ENCODE results near the gene F8. TPM values are rescaled to one million over a fixed set of nuclear protein-coding genes. Genes with fewer than 3 reads are reported as not detected.

Gene F8
- total RNA-seq, 5 donors from 2014 or later (not counting 1 experiment from before 2014, with no cell fraction given), result 1.3 to 3.5 (median 2.7) TPM

DNA sequence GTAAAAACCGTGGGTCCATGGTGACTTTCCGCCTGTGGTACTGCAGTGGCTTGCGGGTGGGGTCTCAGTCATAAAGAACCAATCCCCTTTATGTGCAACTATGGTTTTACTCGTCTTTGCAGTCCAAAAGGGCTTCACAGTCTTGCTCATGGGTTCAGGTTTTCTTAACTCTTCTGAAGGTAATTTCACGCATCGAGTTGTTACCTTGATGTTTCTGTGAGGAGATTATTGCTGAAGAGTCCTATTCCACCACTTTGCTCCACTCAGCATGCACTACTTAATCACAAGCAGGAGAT, 41.5 kb downstream of the F8 start:
- Mint-ChIP-seq H3K4me3 (peak overlapping the region; percentile 74 to 81 (median 76)), H3K9me3 (peaks cover 0 to 5% (median 0%) of the 10 kb centered on the region in 3 donors), H3K27me3 (peaks cover 0 to 5% of the 10 kb centered on the region in 2 donors), H3K4me1 (peaks cover 7 to 11% (median 7%) of the 10 kb centered on the region in 3 donors), H3K36me3 (no peaks in the 10 kb centered on the region), H3K27ac (peak overlapping the region in 1 of 2 donors; percentile 87)
- peaks cover 0 to 8% of the 10 kb centered on the region in 2 experiments for H3K4me1 ChIP-seq (ENCODE audit: control insufficient read depth in 1 of 2, extremely low read depth in 1 of 2, insufficient read depth in 2 of 2, low read length in 2 of 2)
- POLR2A ChIA-PET, result no interaction called here
- no peaks in the 10 kb centered on the region for H3K9me3 ChIP-seq
- no peak overlapping the region for H3K27ac ChIP-seq (ENCODE audit: low read length)
- H3K27me3 ChIP-seq (replicated peaks in 1 of 2; ENCODE audit: control insufficient read depth in 2 of 2, extremely low read depth in 1 of 2, insufficient read depth in 2 of 2, low read length in 1 of 2), result no peaks in the 10 kb centered on the region
- DNase-seq (no peak), ATAC-seq (replicated peaks in 1 of 4) (peak in 3 of 4 experiments; percentile 25 to 56 (median 45))
- CTCF ChIA-PET, result no interaction called here
- H3K36me3 ChIP-seq (ENCODE audit: control insufficient read depth in 2 of 2, extremely low read depth in 1 of 2, insufficient read depth in 1 of 2, low read length in 1 of 2), result no peaks in the 10 kb centered on the region
- no CpG with 5 or more reads among the region's 6 CpGs for WGBS (ENCODE audit: insufficient coverage)
- peak overlapping the region in 1 of 2 donors; percentile 2 for H3K4me3 ChIP-seq (ENCODE audit: control insufficient read depth in 1 of 2, extremely low read depth in 1 of 2, low read length in 1 of 2)

- Histone ChIP-seq H3K27me3 (replicated peaks in 1 of 2; ENCODE audit: control insufficient read depth in 2 of 2, extremely low read depth in 1 of 2, insufficient read depth in 2 of 2, low read length in 1 of 2) (no peaks in the 10 kb centered on the region), H3K27ac (ENCODE audit: low read length) (peak overlapping the region; percentile 43), H3K36me3 (ENCODE audit: control insufficient read depth in 2 of 2, extremely low read depth in 1 of 2, insufficient read depth in 1 of 2, low read length in 1 of 2) (no peaks in the 10 kb centered on the region), H3K4me1 (ENCODE audit: control insufficient read depth in 1 of 2, extremely low read depth in 1 of 2, insufficient read depth in 2 of 2, low read length in 2 of 2) (peaks cover 0 to 8% of the 10 kb centered on the region in 2 experiments), H3K4me3 (ENCODE audit: control insufficient read depth in 1 of 2, extremely low read depth in 1 of 2, low read length in 1 of 2) (peak overlapping the region; percentile 2 to 43), H3K9me3 (no peaks in the 10 kb centered on the region)
- Mint-ChIP-seq H3K27ac (peak overlapping the region; percentile 82 to 87), H3K4me3 (peak overlapping the region; percentile 74 to 81 (median 76)), H3K36me3 (no peaks in the 10 kb centered on the region), H3K4me1 (peaks cover 7 to 11% (median 7%) of the 10 kb centered on the region in 3 donors), H3K9me3 (peaks cover 0 to 5% (median 0%) of the 10 kb centered on the region in 3 donors), H3K27me3 (peaks cover 0 to 5% of the 10 kb centered on the region in 2 donors)
- ChIA-PET CTCF (interaction anchor here in 1 of 2 donors (0.7 to 1.4 kb wide), 5 partner anchors 63 to 92 kb away, joined by 3 to 6 read pairs (median 3); no protein-coding TSS in a partner anchor), POLR2A (no interaction called here)
- DNase-seq (peak; percentile 34 to 86 (median 68)), ATAC-seq (replicated peaks in 1 of 4) (peak; percentile 93 to 99 (median 98))
- 0% methylated on average over 3 of the region's 11 CpGs for WGBS (ENCODE audit: insufficient coverage)
Measured at GRCh38 chrX:154980330-154981115, 42.0 kb downstream of the F8 start.

- no peaks in the 10 kb centered on the region for H3K36me3 Mint-ChIP-seq
- peaks cover 0 to 5% of the 10 kb centered on the region in 2 donors for H3K27me3 Mint-ChIP-seq
- no peak overlapping the region for H3K4me3 Mint-ChIP-seq
- no peaks in the 10 kb centered on the region for H3K9me3 ChIP-seq
- H3K4me1 Mint-ChIP-seq, result peaks cover 7 to 11% (median 7%) of the 10 kb centered on the region in 3 donors
- 80% methylated on average over 1 of the region's 4 CpGs for WGBS (ENCODE audit: insufficient coverage)
- H3K36me3 ChIP-seq (ENCODE audit: control insufficient read depth in 2 of 2, extremely low read depth in 1 of 2, insufficient read depth in 1 of 2, low read length in 1 of 2), result no peaks in the 10 kb centered on the region
- H3K27ac Mint-ChIP-seq, result no peak overlapping the region
- peaks cover 0 to 8% of the 10 kb centered on the region in 2 experiments for H3K4me1 ChIP-seq (ENCODE audit: control insufficient read depth in 1 of 2, extremely low read depth in 1 of 2, insufficient read depth in 2 of 2, low read length in 2 of 2)
- H3K9me3 Mint-ChIP-seq, result peaks cover 0 to 5% (median 0%) of the 10 kb centered on the region in 3 donors
- POLR2A ChIA-PET, result no interaction called here
- DNase-seq (no peak), ATAC-seq (replicated peaks in 1 of 4) (no peak)
- H3K27ac ChIP-seq (ENCODE audit: low read length), result no peak overlapping the region
- H3K4me3 ChIP-seq (ENCODE audit: control insufficient read depth in 1 of 2, extremely low read depth in 1 of 2, low read length in 1 of 2), result no peak overlapping the region
- CTCF ChIA-PET, result interaction anchor here in 1 of 2 donors (0.7 to 1.4 kb wide), 5 partner anchors 62 to 93 kb away, joined by 3 to 6 read pairs (median 3); no protein-coding TSS in a partner anchor
- H3K27me3 ChIP-seq (replicated peaks in 1 of 2; ENCODE audit: control insufficient read depth in 2 of 2, extremely low read depth in 1 of 2, insufficient read depth in 2 of 2, low read length in 1 of 2), result no peaks in the 10 kb centered on the region
Measured at GRCh38 chrX:154979629-154980028, 42.9 kb downstream of the F8 start.

DNA sequence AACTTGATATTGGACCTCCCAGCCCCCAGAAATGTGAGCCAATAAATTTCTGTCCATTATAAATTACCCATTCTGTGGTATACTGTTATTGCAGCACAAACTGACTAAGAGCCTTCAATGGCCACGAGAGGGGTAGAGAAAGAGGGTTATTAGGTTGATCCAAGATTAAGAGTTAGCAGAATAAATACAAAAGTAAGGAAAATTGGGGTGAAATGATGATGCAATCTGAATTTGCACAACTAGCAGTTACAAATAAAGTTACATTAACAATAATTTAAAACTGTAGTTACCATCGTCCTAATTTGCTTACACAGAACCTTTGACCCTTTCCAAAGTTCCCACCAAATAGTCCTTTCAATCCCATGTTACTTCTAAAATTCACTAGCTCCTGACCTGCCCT, 54.2 kb downstream of the F8 start:
- peaks cover 0 to 11% of the 10 kb centered on the region in 2 donors for H3K27me3 Mint-ChIP-seq
- H3K4me1 Mint-ChIP-seq, result no peaks in the 10 kb centered on the region
- H3K36me3 Mint-ChIP-seq, result no peaks in the 10 kb centered on the region
- ChIA-PET CTCF (no interaction called here), POLR2A (no interaction called here)
- no peaks in the 10 kb centered on the region for H3K27me3 ChIP-seq (replicated peaks in 1 of 2; ENCODE audit: control insufficient read depth in 2 of 2, extremely low read depth in 1 of 2, insufficient read depth in 2 of 2, low read length in 1 of 2)
- no peaks in the 10 kb centered on the region for H3K36me3 ChIP-seq (ENCODE audit: control insufficient read depth in 2 of 2, extremely low read depth in 1 of 2, insufficient read depth in 1 of 2, low read length in 1 of 2)
- no peak for DNase-seq
- no peak for ATAC-seq (replicated peaks in 1 of 4)
- no peak overlapping the region for H3K27ac ChIP-seq (ENCODE audit: low read length)
- no CpG with 5 or more reads among the region's 2 CpGs for WGBS (ENCODE audit: insufficient coverage)
- H3K4me3 ChIP-seq (ENCODE audit: control insufficient read depth in 1 of 2, extremely low read depth in 1 of 2, low read length in 1 of 2), result no peak overlapping the region
- no peaks in the 10 kb centered on the region for H3K9me3 Mint-ChIP-seq
- no peak overlapping the region for H3K27ac Mint-ChIP-seq
- no peaks in the 10 kb centered on the region for H3K4me1 ChIP-seq (ENCODE audit: control insufficient read depth in 1 of 2, extremely low read depth in 1 of 2, insufficient read depth in 2 of 2, low read length in 2 of 2)
- no peaks in the 10 kb centered on the region for H3K9me3 ChIP-seq
- H3K4me3 Mint-ChIP-seq, result no peak overlapping the region

- ChIA-PET CTCF (no interaction called here), POLR2A (no interaction called here)
- H3K27me3 ChIP-seq (replicated peaks in 1 of 2; ENCODE audit: control insufficient read depth in 2 of 2, extremely low read depth in 1 of 2, insufficient read depth in 2 of 2, low read length in 1 of 2), result no peaks in the 10 kb centered on the region
- DNase-seq (no peak), ATAC-seq (replicated peaks in 1 of 4) (no peak)
- WGBS (ENCODE audit: insufficient coverage), result no CpG with 5 or more reads among the region's 1 CpG
- no peak overlapping the region for H3K27ac Mint-ChIP-seq
- no peaks in the 10 kb centered on the region for H3K36me3 Mint-ChIP-seq
- H3K9me3 ChIP-seq, result no peaks in the 10 kb centered on the region
- no peaks in the 10 kb centered on the region for H3K4me1 Mint-ChIP-seq
- H3K27me3 Mint-ChIP-seq, result peaks cover 0 to 15% of the 10 kb centered on the region in 2 donors
- H3K36me3 ChIP-seq (ENCODE audit: control insufficient read depth in 2 of 2, extremely low read depth in 1 of 2, insufficient read depth in 1 of 2, low read length in 1 of 2), result no peaks in the 10 kb centered on the region
- no peaks in the 10 kb centered on the region for H3K4me1 ChIP-seq (ENCODE audit: control insufficient read depth in 1 of 2, extremely low read depth in 1 of 2, insufficient read depth in 2 of 2, low read length in 2 of 2)
- H3K4me3 ChIP-seq (ENCODE audit: control insufficient read depth in 1 of 2, extremely low read depth in 1 of 2, low read length in 1 of 2), result no peak overlapping the region
- no peak overlapping the region for H3K4me3 Mint-ChIP-seq
- no peak overlapping the region for H3K27ac ChIP-seq (ENCODE audit: low read length)
- H3K9me3 Mint-ChIP-seq, result no peaks in the 10 kb centered on the region
Measured at GRCh38 chrX:154967603-154968002, 54.9 kb downstream of the F8 start.

GRCh38 chrX:154961947-154962346, 60.6 kb downstream of the F8 start:
- no peaks in the 10 kb centered on the region for H3K36me3 Mint-ChIP-seq
- no peaks in the 10 kb centered on the region for H3K4me1 Mint-ChIP-seq
- H3K9me3 Mint-ChIP-seq, result no peaks in the 10 kb centered on the region
- no peak overlapping the region for H3K27ac Mint-ChIP-seq
- POLR2A ChIA-PET, result no interaction called here
- no peak overlapping the region for H3K4me3 Mint-ChIP-seq
- no peak for ATAC-seq (replicated peaks in 1 of 4)
- peaks cover 2 to 14% of the 10 kb centered on the region in 2 donors for H3K27me3 Mint-ChIP-seq
- Histone ChIP-seq H3K36me3 (ENCODE audit: control insufficient read depth in 2 of 2, extremely low read depth in 1 of 2, insufficient read depth in 1 of 2, low read length in 1 of 2) (no peaks in the 10 kb centered on the region), H3K4me1 (ENCODE audit: control insufficient read depth in 1 of 2, extremely low read depth in 1 of 2, insufficient read depth in 2 of 2, low read length in 2 of 2) (no peaks in the 10 kb centered on the region), H3K4me3 (ENCODE audit: control insufficient read depth in 1 of 2, extremely low read depth in 1 of 2, low read length in 1 of 2) (no peak overlapping the region), H3K27ac (ENCODE audit: low read length) (no peak overlapping the region), H3K9me3 (no peaks in the 10 kb centered on the region), H3K27me3 (replicated peaks in 1 of 2; ENCODE audit: control insufficient read depth in 2 of 2, extremely low read depth in 1 of 2, insufficient read depth in 2 of 2, low read length in 1 of 2) (no peaks in the 10 kb centered on the region)
- CTCF ChIA-PET, result no interaction called here
- DNase-seq, result no peak

All from T-cell (primary cell).